ENCODE results near the gene METTL16. TPM values are rescaled to one million over a fixed set of nuclear protein-coding genes. Genes with fewer than 3 reads are reported as not detected.

Gene METTL16
- total RNA-seq, 1 donor from 2014 or later, result 15.0 TPM

DNA sequence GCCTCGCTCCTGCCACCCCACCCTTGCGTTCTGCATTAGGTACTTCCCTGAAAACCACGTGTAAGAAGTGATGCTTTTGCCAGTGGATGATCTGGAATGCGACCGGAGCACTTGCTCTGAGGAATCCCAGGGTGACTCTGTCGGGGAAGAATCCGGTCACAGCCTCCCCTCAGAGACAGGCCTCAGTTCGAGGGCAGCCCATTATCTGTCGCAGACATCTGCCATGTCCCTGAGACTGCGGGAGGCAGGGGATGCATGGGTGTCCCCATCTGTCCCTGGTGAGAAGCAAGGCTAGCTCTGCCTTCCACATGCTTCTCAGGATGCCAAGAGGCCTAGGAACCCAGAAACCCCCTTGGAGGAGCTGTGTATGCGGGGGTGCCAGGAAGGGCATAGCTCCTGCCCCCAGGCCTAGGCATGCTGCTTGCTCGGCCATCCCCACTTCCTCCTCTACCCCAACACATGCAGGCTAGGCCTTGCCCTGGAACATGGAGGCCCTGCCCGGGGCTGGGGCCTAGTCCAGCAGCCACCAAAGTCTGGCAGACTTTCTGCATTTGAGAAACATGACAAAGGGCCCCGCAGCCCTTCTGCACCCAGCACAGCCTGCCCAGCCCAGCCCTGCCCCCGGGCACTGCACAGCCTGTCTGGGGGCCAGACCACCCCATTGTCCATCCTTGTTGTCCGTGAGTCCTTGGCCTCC lies 131.3 kb downstream of the METTL16 start:
- no peak for DNase-seq

DNA sequence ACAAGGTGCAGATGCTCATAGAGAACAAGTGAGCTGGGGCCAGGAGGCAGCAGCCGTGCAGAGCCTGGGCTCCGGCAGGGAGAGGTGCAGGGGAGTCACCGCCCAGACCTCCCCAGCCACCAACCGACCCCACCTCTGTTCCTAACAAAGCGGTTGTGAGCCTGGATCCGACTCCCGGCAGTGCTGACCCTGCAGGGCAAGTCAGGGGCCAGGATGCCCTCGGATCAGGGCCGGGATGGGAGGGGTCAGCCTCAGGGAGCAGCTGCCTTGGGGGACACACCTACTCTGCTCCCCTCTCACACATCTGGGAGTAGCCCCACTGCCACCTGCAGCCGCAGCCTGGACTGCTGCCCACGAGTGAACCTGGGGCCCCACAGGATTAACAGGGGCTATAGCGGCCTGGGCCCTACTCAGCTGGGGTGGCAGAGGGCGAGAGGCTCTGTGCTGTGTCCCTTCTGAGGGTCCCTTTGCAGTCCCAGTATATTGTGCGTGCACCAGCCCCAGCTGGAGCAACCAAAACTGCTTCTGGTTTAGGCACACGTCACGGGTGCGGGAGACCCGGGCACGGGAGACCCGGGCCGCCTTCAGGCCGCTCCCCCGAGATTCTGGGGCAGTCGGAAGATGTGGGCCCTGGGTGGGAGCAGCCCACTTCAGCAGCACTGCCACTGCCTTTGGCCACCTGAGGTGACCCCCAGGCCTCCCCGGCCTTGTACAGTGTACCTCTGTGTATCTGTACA lies 132.0 kb downstream of the METTL16 start:
- DNase-seq, result no peak

DNA sequence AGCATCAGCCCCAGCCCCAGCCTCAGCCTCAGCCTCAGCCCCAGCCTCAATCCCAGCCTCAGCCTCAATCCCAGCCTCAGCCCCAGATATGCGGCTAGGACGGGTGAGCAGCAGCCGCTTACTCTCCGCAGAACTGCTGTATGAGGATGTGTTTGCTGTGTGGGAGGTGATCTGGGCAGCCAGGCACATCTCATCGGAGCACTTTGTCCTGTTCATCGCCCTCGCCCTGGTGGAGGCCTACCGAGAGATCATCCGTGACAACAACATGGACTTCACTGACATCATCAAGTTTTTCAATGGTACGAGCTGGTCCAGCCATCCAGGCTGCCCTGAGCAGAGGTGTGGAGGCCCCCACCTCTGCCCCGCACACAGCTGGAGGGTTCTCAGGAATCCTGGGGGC lies 132.8 kb downstream of the METTL16 start:
- no peak for DNase-seq

DNA sequence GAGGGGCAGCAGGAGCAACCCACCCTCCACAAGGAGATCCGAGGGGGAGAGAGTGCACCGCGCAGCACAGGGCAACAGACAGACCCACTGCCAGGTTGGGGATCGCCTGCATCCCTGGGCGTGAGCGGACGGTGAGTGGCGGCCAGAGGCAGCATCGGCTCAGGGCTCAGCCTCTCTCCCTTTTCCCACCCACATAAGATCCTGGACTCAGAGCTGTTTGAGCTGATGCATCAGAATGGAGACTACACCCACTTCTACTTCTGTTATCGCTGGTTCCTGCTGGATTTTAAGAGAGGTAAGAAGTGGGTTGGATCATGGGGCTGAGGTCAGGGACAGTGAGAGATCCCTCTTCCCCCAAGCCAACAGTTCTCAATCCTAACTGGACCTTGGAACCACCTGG lies 134.0 kb downstream of the METTL16 start:
- DNase-seq, result no peak

DNA sequence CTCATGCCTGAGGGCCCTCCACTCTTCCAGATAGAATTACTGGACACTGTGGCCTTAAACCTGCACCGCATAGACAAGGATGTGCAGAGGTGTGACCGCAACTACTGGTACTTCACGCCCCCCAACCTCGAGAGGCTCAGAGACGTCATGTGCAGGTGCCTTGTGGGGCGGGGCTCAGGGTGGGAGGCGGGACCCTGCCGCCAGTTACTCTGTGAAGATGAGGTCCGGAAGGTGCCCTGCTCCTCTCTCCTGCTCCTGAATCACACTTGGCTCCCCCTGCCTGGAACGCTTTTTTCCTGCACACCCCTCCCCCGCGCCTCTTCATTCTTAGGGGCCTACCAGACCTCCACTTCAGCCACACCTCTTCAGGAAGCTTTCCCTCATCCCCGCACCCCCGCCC lies 135.6 kb downstream of the METTL16 start:
- DNase-seq, result no peak

DNA sequence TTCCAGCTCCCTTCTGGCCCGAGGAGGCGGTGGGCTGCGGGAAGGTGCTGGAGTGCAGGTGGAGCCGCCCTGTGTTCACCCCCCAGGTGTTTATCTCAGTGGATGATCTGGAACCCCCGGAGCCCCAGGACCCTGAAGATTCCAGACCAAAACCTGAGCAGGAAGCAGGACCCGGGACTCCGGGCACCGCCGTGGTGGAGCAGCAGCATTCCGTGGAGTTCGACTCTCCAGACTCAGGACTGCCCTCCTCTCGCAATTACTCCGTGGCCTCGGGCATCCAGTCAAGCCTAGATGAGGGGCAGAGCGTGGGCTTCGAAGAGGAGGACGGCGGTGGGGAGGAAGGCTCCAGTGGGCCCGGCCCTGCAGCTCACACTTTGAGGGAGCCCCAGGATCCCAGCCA lies 136.3 kb downstream of the METTL16 start:
- no peak for DNase-seq

DNA sequence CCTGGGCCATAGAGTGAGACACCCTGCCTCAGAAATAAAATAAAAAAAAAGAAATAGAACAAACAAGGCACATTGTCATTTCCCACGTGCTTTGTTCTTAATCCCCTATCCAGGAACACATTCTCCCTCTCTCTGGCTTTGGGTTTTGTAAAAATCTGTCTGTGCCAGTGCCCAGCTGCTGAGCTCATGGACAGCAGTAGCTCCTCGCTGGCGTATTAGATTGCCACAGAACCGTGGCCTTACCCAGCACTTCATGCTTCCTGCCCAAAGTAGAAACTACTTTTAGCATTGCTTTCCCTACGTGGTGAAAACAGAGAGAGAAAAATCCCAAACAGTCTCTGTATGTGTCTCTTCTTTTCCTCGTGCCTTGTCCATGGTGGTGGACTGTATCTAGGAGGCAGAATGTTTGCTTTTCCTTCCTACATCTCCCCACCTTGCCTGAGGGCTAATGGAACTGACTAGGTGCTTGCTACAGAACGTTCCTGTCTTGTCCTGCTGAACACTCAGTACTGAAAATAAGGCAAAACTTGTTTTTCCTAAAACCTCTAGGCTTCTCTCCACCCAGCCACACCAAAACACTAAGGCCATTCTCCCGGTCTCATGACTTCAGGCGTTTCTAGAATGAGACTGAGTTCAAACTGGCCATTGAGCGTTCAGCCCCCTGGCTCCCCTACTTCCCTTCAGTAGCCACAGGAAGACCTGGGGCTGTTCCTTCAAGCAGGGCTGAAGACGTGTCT lies 137.0 kb downstream of the METTL16 start:
- no peak for DNase-seq

DNA sequence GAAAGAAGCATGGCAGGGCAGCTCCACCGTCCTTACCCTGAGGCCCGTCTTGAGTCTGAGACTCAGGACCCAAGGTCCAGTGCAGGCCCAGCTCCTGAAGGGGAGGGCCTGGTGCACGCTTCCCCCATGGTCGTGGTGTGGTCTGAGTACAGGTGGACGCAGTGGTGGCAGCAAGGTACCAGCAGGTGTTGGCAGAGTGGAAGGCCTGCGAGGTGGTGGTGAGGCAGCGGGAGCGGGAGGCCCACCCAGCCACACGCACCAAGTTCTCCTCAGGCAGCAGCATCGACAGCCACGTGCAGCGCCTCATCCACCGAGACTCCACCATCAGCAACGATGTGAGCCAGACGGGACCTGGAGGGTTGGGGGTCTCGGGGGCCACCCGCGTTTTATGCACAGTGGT lies 138.5 kb downstream of the METTL16 start:
- no peak for DNase-seq

DNA sequence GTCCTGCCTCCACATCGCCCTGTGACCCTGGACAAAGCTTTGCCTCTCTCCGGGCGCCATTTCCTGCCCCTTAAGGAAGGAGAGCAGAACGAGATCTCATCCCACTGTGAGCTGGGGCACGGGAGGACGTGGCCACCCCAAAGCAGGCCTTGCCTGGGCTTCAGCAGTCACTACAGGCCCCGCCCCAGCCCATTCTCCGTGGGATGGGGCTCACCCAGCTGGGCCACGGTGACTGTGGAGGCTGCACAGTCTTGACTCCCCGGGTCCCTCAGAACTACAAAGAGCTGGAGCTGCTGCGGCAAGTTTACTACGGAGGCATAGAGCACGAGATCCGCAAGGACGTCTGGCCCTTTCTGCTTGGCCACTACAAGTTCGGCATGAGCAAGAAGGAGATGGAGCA lies 139.0 kb downstream of the METTL16 start:
- no peak for DNase-seq

DNA sequence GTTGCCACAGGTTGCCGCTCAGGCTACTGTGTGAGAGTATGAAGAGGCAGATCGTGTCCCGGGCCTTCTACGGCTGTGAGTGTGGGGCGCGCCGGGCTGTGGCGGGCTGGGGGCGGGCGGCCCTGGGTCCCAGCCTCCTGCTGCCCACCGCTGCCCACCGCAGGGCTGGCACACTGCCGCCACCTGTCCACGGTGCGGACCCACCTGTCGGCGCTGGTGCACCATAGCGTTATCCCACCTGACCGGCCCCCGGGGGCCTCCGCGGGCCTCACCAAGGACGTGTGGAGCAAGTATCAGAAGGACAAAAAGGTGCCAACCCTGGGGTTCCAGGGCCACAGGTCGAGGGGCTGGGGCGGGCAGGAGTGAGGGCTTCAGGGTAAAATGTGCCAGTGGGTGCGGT lies 139.5 kb downstream of the METTL16 start:
- no peak for DNase-seq

DNA sequence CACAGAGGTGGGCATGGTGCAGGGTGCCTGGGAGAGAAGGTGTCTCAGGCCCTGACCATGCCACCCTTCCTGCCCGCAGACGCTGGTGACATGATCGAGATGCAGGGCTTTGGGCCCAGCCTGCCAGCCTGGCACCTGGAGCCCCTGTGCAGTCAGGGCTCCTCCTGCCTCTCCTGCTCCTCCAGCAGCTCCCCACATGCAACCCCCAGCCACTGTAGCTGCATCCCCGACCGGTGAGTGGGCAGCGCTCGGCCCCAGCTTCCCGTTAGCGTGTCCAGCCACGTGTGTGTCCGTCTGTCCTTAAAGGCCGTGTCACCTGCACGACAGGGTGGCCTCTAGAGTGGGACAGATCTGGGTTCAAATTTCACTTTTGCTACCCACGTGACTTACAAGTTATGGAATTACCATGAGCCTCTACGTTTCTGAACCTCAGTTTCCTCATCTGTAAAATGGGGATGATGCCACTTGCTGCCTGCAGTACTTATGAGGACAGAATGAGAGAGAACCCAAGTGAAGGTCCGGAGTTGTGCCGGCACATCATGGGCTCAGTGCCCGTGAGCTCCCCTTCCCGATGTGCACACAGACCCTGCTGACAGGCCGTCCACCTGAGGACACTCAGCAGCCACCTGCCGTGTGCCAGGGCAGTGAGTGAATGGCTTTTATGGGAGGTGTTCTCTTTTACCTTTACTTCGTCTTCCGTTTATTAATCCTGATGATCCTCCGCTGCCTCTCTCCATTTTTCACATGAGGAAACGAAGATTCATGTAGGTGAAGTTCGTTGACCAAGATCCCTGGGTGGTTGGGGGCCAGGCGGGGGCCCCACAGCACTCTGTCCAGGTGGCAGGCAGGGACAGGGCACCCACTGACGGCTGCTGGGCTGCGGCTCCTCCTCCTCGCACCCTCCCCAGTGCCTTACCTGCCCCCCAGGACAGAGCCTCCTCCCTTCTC lies 140.2 kb downstream of the METTL16 start:
- DNase-seq, result no peak

DNA sequence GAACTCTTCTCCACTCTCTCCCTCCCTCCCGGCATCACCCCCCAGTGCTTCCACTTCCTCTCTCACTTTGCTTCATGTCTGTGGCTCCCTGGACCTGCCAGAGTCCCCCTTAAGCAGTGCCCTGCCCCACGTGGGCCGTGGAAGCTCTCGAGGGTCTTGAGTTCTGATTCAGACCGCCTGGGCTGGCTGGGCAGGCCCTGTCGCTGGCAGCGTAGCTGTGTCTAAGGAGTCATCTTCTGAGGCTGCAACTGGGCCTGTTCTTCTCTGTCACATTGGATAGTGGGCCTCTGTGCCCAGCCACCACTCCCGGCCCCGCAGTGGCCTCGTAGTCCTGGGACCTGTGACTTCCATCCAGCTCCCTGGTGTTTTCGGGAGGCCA lies 141.5 kb downstream of the METTL16 start:
- no peak for DNase-seq

DNA sequence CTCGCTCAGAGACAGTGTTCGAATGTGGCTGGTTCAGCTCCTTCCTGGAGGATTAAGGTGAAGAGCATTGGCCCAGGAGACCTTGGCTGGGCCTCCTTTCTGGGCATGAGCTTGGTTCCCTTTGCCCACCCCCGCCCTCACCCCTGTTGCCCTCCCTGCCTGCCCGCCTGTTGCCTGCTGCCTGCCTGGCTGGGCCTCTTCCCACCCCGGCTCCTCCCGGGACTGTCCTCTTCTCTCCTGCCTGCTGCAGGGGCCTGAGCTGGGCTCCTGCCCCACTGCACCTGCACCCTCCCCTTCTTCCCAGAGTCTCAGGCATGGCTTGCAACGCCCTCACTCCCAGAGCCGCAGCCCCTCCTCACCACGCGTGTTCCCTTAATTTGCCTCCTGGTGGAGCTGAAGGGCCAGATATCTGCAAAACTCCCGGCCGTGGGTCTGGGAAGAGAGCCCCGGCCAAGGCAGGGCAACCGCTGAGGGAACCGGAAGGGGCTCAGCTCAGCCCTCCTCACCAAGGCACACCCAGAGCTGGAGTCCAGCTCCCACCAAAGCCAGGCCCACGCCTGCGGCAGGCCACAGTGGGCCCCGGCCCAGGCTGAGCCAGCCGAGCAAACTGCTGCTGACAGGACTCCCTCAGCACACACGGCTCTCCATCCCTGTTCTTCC lies 142.0 kb downstream of the METTL16 start:
- no peak for DNase-seq

DNA sequence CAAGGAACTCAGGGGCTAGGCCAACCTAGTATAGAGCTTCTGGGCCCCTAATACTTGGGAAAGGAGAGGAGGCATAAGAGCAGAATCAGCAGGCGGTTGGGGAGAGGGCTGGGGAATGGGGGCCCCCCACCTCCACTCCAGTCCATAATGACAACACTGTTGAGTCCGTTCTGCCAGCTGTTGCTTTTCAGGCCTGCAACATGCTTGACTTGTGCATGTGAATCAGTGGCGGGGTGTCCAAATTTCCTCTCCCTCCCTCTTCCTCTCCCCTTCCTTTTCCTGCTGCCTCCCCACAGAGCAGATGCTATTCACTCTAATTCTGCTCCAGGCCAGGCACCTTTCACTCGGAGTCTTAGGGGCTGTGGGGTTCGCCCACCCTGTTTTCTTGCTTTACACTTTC lies 142.6 kb downstream of the METTL16 start:
- peak; percentile 28 for DNase-seq

DNA sequence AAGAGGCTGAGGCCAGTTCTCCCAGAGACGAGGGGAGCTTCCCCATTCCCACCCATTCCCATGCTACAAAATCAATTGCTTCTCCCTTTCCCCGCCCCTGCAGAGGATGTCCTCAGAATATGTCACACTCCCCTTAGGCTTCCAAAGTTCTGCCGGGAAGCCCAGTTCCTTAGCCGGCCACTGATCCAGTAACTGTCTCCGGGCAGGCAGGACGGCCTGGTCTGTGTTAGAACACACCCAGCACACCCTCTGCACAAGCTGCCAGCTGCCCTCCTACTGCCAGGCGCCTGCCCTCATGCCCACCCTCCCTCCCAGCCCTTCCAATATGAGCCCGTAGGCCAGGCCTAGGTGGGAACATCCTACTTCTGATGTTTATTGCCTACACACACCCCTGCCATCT lies 143.3 kb downstream of the METTL16 start:
- DNase-seq, result no peak

DNA sequence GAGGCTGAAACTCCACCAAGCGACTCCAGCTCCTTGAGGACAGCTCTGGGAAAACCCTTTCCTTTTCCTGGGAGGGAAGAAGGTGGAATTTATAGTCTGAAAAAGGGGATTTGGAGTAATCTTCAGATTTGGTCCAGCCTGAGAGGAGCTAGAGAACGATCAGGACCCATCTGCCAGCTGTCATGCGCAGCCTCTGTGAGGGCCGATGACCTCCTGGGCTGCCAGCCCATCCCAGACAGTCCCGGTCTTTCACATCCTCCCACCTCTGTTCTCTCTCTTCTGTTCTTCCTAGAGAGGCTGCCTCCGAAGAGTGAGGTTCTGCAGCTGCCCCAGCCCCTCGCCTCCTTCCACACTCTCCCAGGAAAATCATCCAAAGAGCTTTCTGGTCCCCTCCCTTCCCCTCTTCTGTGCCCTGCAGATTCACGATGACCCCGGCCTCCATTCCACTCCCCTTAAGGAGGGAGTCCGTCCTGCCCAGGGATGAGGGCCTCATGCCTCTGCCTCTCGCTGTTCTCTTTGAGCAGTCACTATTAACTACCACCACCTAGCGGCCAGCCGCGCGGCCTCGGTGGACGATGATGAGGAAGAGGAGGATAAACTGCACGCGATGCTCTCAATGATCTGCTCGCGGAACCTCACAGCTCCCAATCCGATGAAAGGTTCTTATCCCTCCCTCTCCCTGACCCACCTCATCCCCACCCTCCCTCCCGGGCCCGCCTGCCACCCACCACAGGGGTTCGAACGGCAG lies 144.8 kb downstream of the METTL16 start:
- no peak for DNase-seq

Other genes with a start within 250 kb of the METTL16 start
- 29.3 and 65.6 TPM in 2 replicates for gene SMG6, start 208.1 kb downstream of the METTL16 start, total RNA-seq
- 12.2 and 13.6 TPM in 2 replicates for gene SRR, start 207.9 kb downstream of the METTL16 start, total RNA-seq
- 44.8 and 56.3 TPM in 2 replicates for gene TSR1, start 175.4 kb downstream of the METTL16 start, total RNA-seq
- 52.6 and 70.3 TPM in 2 replicates for gene SGSM2, start 174.4 kb downstream of the METTL16 start, total RNA-seq
- 3.9 and 5.1 TPM in 2 replicates for gene MNT, start 110.8 kb downstream of the METTL16 start, total RNA-seq
- 88.3 and 129 TPM in 2 replicates for gene PAFAH1B1, start 81.8 kb upstream of the METTL16 start, total RNA-seq
- gene CLUH, start 199.9 kb upstream of the METTL16 start, total RNA-seq, result 37.4 and 75.6 TPM in 2 replicates
- 0.05 TPM in 1 of 2 replicates, not detected in the other for gene CCDC92B, start 237.8 kb upstream of the METTL16 start, total RNA-seq

Measured in dermis blood vessel endothelial cell (primary cell).